SK-N-MC (cell line): ENCODE results near the gene INTS6.

ENCODE experiments used
- DNase-seq: peaks from one replicate; pipeline ENCODE4 v3.0.0-alpha.2; 2011; ENCODE audit warnings: low read depth, low spot score
- H3K27ac ChIP-seq: fragments of 200-600 bp; sonication (generic); 2 replicates; pipeline ENCODE4 v1.5.1; 2016; ENCODE audit warnings: mixed run types
- H3K36me3 ChIP-seq: fragments of 200-600 bp; sonication (generic); 2 replicates; pipeline ENCODE4 v1.6.1; 2017; ENCODE audit warnings: antibody characterized with exemption, low read length, mixed read lengths; ENCODE audit not compliant: insufficient read depth
- H3K4me3 ChIP-seq: fragments of 200-600 bp; sonication (generic); 2 replicates; pipeline ENCODE4 v1.5.1; 2016
- H3K9ac ChIP-seq: fragments of 200-600 bp; sonication (generic); 2 replicates; pipeline ENCODE4 v1.8.0; 2017; ENCODE audit warnings: mixed run types, mixed read lengths; ENCODE audit not compliant: insufficient read length
- H3K9me3 ChIP-seq: fragments of 200-600 bp; sonication (generic); 2 replicates; pipeline ENCODE4 v1.6.1; 2017; ENCODE audit warnings: low read depth, mild to moderate bottlenecking, antibody characterized with exemption, low read length, moderate library complexity, mixed read lengths
- EZH2 ChIP-seq: fragments of 200-600 bp; sonication (generic); IDR thresholded peaks from one replicate; pipeline ENCODE4 v1.6.1; 2017; ENCODE audit warnings: antibody characterized with exemption
- FOXP2 ChIP-seq: optimal IDR thresholded peaks from 2 replicates; pipeline ENCODE3; 2011; ENCODE audit warnings: mild to moderate bottlenecking, moderate library complexity; ENCODE audit not compliant: insufficient read depth; ENCODE audit errors: extremely low read length, control extremely low read depth
- POLR2AphosphoS5 ChIP-seq: IDR thresholded peaks from 2 replicates; pipeline ENCODE4 v1.6.1; 2012; ENCODE audit warnings: mild to moderate bottlenecking, low read depth, low read length, borderline replicate concordance

Gene INTS6

GRCh38 chr13:51488212-51488611 is 35.4 kb upstream of the INTS6 start:
- TF ChIP-seq FOXP2 = no peak
- no peak for TF ChIP-seq POLR2AphosphoS5
- TF ChIP-seq EZH2 = no peak
- Histone ChIP-seq H3K27ac (no peak overlapping the region), H3K36me3 (no peaks in the 10 kb centered on the region), H3K9ac (no peak overlapping the region), H3K4me3 (no peak overlapping the region), H3K9me3 (no peaks in the 10 kb centered on the region)
- no peak for DNase-seq

GRCh38 chr13:51481656-51482055 is 28.8 kb upstream of the INTS6 start:
- H3K9me3 ChIP-seq = no peaks in the 10 kb centered on the region
- TF ChIP-seq POLR2AphosphoS5 (no peak), FOXP2 (no peak), EZH2 (no peak)
- no peak overlapping the region for H3K27ac ChIP-seq

GRCh38 chr13:51479199-51479523 is 26.3 kb upstream of the INTS6 start:
- TF ChIP-seq EZH2 (no peak), POLR2AphosphoS5 (no peak), FOXP2 (no peak)
- Histone ChIP-seq H3K9ac (no peak overlapping the region), H3K36me3 (no peaks in the 10 kb centered on the region), H3K27ac (no peak overlapping the region), H3K4me3 (no peak overlapping the region), H3K9me3 (no peaks in the 10 kb centered on the region)
- DNase-seq = no peak

More at GRCh38 chr13:51481656-51482055, 28.8 kb upstream of the INTS6 start:
- H3K4me3 ChIP-seq = no peak overlapping the region
- no peak overlapping the region for H3K9ac ChIP-seq
- H3K36me3 ChIP-seq = no peaks in the 10 kb centered on the region
- no peak for DNase-seq

GRCh38 chr13:51478418-51479198 is 25.8 kb upstream of the INTS6 start:
- Histone ChIP-seq H3K36me3 (no peaks in the 10 kb centered on the region), H3K27ac (no peak overlapping the region), H3K9ac (no peak overlapping the region), H3K9me3 (no peaks in the 10 kb centered on the region), H3K4me3 (no peak overlapping the region)
- no peak for TF ChIP-seq EZH2
- no peak for TF ChIP-seq POLR2AphosphoS5
- TF ChIP-seq FOXP2 = no peak
- DNase-seq = no peak

GRCh38 chr13:51477653-51478324 is 25.0 kb upstream of the INTS6 start:
- no peak overlapping the region for H3K4me3 ChIP-seq
- no peak for TF ChIP-seq POLR2AphosphoS5
- TF ChIP-seq EZH2 = no peak
- no peak for TF ChIP-seq FOXP2
- H3K36me3 ChIP-seq = no peaks in the 10 kb centered on the region
- DNase-seq = no peak
- H3K9me3 ChIP-seq = no peaks in the 10 kb centered on the region
- H3K9ac ChIP-seq = no peak overlapping the region
- H3K27ac ChIP-seq = no peak overlapping the region

- Histone ChIP-seq H3K27ac (no peak overlapping the region), H3K9me3 (no peaks in the 10 kb centered on the region), H3K9ac (no peak overlapping the region), H3K4me3 (no peak overlapping the region), H3K36me3 (no peaks in the 10 kb centered on the region)
- DNase-seq = no peak
- no peak for TF ChIP-seq POLR2AphosphoS5
- TF ChIP-seq FOXP2 = no peak
These were observed 24.3 kb upstream of the INTS6 start for GRCh38 chr13:51477149-51477548.

- no peaks in the 10 kb centered on the region for H3K36me3 ChIP-seq
- TF ChIP-seq FOXP2 (no peak), EZH2 (no peak), POLR2AphosphoS5 (no peak)
- H3K4me3 ChIP-seq = no peak overlapping the region
- no peak for DNase-seq
- no peak overlapping the region for H3K27ac ChIP-seq
- H3K9me3 ChIP-seq = no peaks in the 10 kb centered on the region
- H3K9ac ChIP-seq = no peak overlapping the region
These were observed 23.1 kb upstream of the INTS6 start for GRCh38 chr13:51475727-51476501.

- TF ChIP-seq EZH2 (no peak), POLR2AphosphoS5 (no peak), FOXP2 (no peak)
- DNase-seq = no peak
- Histone ChIP-seq H3K27ac (no peak overlapping the region), H3K9ac (no peak overlapping the region), H3K4me3 (no peak overlapping the region), H3K36me3 (no peaks in the 10 kb centered on the region), H3K9me3 (no peaks in the 10 kb centered on the region)
These were observed 17.0 kb upstream of the INTS6 start for GRCh38 chr13:51469790-51470189.
